HL-60/S4 treated with phorbol 12-myristate 13-acetate at 8.2 ng/mL for 4 days and 3 days (cell line): Measurements from ENCODE around the gene SH3BP2.

Experiments used
- in situ Hi-C: fragments of 300-500 bp; cut with MboI; formaldehyde crosslinking; loops from 2 replicates; pipeline ENCODE4 v1.15.0; 2022; ENCODE audit warnings: low sequenced_read_pairs

SH3BP2 gene

DNA sequence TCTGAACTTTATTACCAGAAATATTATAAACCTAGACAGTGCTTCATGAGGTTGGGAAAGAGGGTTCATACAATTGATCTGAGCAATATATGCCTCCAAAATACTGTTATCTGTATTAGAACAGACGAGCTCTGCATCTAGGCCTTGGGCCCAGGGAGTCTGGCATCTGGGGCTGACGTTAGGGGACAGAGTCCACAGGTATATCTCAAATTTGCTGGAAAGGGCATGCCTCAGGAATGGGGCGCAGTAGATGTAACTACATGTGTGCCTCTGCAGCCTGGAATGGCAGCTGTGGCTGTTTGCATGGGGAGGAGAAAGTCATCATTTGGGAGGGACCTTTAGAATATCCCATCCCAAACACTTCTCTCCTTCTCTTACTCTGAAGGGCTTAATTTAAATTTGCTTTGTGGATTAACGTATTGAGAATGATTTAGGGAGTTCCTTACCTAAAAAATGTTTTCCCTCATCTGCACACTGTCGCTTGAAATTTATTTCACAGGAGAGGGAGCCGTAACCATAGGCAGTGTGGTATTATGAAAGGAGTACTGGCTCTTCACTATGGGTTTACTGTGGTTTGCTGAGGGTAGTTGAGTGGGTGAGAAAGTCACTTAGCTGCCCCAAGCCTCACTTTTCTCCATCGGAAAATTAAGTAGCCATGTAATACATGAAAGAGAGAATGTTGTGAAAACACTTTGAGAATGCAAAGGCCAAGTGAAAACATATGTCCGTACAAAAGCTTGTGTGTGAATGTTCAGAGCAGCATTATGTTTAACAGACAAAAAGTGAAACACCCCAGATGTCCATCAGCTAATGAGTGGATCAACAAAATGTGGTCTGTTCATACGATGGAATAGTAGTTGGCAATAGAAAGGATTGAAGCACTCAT is 56.6 kb downstream of the SH3BP2 start:
- in situ Hi-C loops = no loop called here

DNA sequence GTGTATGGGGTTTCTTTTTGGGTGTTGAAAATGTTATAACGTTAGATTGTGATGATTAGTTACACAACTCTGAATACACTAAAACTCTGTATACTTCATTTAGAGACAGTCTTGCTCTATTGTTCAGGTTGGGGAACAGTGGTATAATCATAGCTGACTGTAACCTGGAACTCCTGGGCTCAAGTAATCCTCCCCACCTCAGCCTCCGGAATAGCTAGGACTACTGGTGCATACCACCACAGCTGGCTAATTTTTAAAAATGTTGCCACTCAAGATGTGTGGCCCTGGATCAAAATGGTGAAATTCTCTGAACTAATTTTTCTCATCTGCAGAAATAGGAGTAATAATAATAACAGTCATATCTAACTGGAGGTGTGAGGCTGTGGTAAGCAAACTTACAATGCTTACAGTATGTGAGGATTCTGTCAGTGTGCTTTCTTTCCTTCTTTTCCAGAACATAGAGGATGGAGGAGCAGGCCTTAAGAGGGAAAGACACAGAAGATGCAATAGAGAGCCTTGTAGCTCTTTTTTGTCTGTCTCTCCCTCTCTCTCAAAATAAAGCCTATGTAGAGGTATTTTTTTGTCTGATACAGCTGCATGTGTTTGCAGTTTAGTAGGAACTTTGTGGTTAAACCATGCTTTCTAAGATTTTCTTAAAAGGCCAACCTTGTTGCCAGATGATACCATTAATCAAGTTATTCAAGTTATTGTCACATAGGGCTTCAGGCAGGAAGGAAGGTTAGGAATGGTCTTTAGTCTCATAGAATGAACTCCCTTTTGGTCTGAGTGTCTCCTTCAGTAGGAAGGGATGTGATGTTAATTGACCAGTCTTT is 58.3 kb downstream of the SH3BP2 start:
- in situ Hi-C loops = no loop called here

DNA sequence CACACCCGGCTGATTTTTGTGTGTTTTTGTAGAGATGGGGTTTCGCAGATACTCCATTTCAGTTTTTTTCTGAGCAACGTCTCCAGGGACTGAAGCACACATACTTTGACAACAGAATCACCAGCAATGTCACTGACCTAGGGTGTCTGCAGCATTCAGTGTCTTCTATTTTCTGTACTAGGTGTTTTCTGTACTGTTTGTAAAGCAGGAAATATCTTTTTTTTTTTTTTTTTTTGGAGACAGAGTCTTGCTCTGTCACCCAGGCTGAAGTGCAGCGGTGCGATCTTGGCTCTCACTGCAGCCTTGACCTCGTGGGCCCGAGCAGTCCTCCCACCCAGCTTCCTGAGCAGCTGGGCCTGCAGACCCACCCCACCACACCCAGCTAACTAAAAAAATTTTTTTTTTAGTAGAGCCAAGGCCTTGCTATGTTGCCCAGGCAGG is 59.6 kb downstream of the SH3BP2 start:
- in situ Hi-C loops = no loop called here

DNA sequence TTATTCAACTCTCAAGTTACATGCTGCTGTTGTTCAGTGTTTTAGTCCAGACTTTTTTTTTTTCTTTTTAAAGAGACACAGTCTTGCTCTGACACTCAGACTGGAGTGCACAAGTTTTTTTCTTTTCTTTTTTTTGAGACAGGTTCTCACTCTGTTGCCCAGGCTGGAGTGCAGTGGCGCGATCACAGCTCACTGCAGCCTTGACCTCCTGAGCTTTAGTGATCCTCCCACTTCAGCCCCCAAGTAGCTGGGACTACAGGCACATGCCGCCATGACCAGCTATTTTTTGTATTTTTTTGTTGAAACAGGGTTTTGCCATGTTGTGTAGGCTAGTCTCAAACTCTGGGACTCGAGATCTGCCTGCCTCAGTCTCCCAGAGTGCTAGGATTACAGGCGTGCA is 62.7 kb downstream of the SH3BP2 start:
- in situ Hi-C loops = no loop called here

DNA sequence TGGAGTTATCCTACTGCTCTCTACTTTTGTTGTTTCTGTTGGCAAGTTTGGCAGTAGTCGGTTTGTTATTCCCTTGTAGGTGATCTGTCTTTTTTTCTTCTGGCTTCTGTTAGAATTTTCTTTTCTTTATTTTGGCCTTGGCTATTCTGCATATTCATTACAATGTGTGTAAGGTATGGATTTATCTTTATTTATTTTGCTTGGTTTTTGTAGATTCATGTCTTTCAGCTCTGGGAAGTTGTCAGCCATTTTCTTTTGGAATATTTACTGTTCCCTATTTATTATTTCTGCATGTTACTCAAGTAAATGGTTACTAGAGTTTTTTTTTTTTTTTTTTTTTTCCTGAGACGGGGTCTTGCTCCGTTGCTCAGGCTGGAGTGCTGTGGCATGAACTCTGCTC is 63.4 kb downstream of the SH3BP2 start:
- in situ Hi-C loops = no loop called here

DNA sequence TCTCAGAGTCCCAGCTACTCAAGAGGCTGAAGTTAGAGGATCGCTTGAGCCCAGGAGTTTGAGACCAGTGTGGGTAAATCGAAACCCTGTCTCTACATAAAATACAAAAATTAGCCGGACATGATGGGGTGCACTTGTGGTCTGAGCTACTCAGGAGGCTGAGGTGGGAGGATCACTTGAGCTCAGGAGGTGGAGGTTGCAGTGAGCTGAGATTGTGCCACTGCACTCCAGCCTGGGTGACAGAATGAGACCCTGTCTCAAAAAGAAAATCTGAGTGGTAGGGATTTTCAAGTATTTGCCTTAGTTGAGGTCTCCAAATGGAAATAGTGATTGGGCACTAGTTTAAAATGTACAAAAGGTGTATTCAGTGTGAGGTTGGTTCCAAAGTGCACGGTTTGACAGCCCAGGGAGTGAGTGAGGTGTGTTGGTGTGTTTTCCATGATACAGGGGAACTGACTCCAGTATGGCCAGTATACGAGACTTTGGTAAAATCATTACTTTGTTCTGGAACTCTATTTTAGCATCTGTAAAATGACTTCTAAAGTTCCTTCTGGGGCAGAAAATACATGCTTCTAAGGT is 64.6 kb downstream of the SH3BP2 start:
- in situ Hi-C loops = no loop called here

DNA sequence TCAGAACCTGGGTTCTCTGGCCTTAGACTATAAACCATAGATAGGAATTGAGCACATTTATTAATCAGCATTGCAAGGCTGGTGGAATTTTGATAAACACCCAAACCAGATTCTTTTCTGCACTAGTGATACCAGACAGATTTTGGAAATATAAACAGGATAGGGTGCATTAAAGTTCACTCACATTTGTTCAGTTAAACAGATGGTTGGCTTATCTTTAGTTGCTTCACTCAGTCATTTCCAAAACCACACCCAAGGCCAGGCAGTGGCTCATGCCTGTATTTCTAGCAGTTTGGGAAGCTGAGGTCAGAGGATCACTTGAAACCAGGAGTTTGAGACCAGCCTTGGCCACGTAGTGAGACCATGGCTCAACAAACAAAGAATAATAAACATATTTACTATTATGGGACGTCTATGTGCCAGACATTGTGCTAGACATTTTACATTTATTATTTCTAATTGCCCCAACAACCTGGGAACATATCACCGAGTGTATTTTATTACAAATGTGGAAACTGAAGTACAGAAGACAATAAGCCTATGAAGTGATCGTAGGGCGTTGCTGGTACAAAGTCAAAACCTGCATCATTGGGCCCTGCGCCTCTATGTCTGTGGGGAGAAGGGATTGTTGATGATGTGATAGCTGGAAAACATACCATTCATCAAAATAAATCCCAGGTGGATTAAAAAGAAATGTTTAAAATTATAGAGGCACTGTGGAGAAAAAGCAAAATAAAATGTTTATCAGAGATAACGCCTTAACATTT is 65.7 kb downstream of the SH3BP2 start:
- in situ Hi-C loops = no loop called here

DNA sequence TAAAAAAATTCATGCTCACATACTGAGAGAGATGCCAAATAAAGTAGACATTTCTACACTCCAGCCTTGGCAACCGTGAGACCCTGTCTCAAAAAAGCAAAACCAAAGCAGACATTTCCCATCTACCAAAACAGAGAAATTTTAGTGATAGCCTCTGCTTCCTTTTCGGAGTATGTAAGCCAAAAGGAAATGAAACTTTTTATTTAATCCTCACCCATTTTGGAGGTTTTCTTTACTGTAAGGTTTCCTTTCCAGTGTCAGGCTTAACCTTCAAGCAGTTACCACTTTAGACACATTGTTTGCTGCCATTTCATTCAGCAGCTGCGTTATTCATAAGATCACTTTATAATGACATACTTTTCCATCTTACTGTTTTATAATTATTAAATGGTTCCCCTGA is 66.6 kb downstream of the SH3BP2 start:
- in situ Hi-C loops = no loop called here

DNA sequence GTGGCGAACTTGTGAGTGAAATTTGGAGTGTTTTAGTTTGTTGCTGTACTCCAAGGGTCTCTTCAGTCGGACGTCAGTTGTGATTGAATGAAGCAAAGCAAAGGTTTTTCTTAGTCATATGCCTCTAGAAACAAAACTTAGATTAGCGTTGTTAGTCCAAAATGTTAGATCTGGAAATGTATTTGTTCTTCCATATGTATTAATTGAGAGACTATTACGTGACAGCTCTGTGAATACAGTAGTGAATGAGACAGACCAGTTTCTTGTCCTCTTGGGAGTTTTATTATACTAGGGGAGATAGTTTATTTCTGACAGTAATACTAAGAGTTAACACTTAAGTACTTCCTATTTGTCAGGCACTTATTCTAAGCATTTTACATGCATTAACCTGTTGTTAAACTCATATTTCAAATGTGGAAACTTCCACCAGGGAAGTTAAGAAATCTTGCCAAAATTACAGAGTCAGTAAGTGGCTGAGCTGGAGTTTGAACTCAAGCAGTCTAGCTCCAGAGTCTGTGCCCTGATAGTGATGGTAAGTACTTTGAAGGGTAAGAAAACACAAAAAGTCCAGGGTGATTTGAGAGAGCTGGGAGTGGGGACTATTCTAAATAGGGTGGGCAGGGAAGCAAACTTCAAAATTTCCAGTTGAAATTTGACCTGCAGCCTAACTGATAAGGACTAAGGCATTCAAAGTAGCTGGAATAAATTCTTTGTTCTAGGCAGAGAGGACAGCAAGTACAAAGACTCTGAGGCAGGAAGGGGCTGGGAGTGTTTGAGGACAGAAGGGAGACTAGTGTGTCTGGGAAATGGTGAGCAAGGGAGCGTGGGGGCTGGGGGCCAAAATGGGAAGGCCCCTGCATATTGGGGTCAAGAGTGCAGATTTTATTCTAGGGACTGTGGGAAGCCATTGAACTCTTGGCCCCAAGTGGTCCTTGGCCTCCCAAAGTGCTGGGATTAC is 67.8 kb downstream of the SH3BP2 start:
- in situ Hi-C loops = no loop called here

DNA sequence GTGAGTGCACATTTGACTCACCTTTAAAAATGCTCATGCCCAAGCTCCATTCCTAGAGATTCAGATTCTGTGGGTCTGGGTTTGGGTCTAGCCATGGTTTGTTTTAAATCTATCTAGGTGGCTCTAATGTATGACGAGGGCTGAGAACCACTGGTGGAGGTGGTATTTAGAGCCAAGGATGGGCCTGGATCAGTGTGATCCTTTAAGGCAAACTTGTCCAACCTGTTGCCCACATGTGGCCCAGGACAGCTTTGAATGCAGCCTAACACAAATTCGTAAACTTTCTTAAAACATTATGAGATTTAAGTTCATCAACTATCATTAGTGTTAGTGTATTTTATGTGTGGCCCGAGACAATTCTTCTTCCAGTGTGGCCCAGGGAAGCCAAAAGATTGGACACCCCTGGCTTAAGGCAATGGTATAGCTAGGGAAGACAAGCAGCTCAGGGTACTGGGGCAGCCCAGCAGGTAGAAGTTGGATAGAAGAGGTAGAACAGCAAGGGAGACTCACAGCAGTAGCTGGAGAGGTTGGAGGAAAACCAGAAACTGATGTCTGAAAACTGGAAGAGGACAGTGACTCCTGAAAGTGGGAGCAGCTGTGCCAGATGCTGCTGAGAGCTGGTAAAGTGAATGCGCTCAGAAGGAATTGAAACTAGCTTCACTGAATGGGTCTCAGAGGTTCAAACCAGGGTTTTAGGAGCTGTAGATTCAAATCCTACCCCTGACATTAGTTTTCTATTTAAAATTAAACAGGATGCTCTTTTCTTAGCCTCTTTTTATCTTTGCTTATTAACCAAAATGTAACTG is 68.9 kb downstream of the SH3BP2 start:
- in situ Hi-C loops = no loop called here

DNA sequence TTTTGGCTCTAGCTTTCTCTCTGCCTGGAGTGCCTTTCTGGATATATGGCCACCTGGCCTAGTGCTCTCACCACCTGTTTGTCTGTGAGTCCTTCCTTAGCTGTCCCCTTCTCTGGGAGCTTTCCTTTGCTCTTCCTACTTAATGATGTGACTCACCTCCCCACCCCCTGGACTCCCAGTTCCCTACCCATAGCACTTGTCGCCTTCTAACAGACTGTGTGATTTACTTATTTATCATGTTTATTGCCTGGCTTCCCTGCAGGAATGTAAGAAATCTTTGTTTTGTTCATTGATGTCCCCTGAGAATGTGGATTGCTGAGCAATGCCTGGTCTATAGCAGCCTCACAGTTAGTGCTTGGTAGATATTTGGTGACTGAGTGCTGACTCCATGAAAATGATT is 69.6 kb downstream of the SH3BP2 start:
- in situ Hi-C loops = no loop called here

DNA sequence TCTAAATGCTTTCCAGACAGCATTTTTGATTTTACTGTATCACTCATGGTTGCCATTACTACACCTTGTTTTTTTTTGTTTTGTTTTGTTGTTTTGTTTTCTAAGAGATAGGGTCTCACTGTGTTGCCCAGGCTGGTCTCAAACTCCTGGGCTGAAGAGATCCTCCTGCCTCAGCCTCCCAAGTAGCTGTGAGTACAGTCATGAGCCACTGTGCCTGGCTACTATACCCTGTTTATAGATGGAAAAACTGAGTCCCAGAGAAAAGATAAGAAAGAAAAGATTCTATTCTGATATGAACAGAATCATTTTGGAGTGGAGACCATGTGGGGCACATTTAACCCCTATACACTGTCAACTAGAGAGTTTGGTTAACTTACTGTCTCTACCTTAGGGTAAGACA is 70.8 kb downstream of the SH3BP2 start:
- in situ Hi-C loops = no loop called here

DNA sequence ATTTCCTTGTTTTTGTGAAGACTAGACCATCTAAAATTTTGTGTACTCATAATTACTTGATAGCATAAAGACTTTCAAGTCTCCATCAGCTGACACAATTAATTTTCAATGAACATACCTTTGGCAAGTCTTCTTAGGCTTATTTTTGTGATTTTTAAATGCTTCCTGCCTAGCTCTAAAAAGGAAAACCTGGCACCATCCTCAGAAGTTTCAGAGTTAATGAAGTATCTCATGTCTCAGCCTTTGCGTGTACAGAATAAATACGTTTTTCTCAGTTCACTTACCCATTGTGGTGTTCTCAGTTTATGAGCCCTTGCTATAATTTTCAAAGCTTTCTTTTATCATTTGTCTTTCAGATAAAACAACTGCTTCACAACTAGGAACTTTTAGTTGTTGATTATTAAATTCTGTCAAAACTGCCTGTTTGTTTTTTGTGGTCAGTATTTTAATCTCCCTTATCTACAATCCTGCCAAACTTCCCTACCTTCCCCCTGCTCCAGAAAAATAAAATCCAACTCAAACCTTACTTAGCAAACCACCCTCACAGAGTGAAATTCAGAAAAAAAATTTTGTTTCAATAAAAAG is 72.4 kb downstream of the SH3BP2 start:
- in situ Hi-C loops = no loop called here

DNA sequence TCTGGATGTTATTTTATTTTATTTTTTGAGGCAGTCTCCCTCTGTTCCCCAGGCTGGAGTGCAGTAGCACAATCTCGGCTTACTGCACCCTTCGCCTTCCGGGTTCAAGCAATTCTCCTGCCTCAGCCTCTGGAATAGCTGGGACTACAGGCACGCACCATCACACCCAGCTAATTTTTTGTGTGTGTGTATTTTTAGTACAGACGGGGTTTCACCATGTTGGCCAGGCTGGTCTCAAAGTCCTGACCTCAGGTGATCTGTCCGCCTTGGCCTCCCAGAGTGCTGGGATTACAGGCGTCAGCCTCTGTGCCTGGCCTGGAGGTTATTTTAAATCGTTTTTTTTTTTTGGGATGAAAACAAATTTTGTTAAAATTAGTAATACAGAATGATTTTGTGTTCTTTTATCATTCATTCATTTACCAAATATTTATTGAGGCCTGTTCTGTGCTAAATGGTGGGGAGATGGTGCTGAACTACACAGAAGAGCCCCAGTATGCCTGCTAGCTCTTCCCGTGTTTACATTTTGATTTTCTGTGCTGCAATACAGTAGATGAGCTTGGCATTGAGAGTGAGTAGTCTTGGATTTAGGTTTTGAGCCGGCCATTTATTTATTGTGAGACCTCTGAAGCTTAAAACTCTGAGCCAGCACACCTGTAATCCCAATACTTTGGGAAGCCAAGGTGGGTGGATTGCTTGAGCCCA is 73.4 kb downstream of the SH3BP2 start:
- in situ Hi-C loops = no loop called here

DNA sequence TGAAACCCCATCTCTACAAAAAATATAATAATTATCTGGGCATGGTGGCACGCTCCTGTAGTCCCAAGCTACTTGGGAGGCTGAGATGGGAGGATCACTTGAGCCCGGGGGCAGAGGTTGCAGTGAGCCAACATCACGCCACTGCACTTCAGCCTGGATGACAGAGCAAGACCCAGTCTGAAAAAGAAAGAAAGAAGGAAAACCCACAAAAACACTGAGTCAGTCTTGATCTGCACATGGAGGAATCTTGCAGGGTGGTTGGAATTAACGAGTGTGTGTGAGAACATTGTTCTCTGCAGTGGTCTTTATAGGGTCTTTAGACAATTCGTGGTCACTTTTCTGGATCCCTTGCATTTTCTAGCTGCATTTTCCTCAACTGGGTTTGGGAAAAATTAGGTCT is 74.0 kb downstream of the SH3BP2 start:
- in situ Hi-C loops = no loop called here

DNA sequence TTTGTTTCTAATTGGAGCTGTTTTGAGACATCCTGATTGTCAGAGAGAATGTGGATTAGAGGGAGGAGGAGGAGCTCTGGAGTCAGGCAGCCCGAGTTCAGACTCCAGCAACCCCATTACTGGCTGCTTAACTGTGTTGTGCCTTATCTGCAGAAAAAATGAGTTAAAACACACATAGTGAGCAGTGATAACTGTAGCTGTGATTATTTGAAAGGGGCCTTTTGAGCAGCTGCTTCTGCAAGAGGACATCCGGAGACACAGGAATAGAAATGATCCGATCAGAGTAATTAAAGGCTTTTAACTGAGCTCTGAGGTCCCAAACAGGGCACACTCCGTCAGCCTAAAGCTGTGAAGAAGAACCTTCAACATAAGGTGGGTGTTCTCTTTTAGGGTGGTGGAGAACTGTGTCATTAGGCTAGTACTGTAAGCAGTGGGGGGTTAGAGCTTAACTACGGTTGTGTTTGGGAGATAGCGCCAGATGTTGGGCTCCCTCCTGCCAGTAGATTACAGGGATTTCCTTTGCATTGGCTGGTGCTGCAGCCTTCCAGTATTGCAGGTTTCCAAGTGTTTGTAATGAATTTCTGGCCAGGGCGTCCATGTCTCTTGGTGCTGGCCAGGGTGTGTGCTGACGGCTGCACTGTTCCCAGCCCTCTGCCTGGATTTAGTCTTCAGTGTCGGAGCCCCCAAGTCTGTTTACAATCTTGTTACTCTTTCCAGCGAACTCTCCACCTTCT is 75.0 kb downstream of the SH3BP2 start:
- in situ Hi-C loops = no loop called here

DNA sequence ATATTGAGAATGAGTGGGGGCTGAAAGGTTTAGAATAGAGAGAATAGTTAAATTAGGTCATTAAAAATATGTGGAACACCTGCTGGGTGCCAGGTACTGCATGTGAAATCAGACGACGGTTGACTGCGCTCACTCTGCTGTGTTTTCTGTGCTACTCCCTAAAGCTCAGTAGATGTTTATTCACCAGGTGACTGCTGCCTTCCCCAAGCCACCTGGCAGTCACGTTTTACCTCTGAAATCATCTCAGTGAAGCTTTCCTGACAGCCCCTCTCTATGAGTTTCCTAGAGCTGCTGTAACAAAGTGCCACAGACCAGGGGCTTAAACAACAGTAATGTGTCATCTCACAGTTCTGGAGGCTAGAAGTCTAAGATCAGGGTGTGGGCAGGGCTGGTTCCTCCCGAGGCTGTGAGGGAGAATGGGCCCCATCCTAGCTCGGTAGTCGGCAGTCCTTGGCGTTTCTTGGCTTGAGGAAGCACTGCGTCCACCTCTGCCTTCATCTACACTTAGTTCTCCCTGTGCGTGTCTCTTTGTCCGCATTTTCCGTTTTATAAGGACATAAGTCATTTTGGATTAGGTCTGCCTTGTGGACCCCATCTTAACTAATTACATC is 76.1 kb downstream of the SH3BP2 start:
- in situ Hi-C loops = no loop called here
